Panc1 (cell line): ENCODE results near the gene CDH23.

Source experiments
- POLR2AphosphoS5 ChIP-seq: IDR thresholded peaks from 2 replicates; pipeline ENCODE4 v1.6.1; 2012; ENCODE audit warnings: mild to moderate bottlenecking, low read depth, low read length, moderate library complexity
- SIN3A ChIP-seq: IDR thresholded peaks from 2 replicates; pipeline ENCODE4 v1.6.1; 2012; ENCODE audit warnings: low read depth, mild to moderate bottlenecking, low read length, moderate library complexity, borderline replicate concordance; ENCODE audit not compliant: insufficient read depth
- TCF7L2 ChIP-seq: IDR thresholded peaks from 2 replicates; pipeline ENCODE4 v1.6.1; 2011; ENCODE audit warnings: mild to moderate bottlenecking, low read depth, low read length, inconsistent platforms
- TF ChIP-seq, protein P1 (sequence below): fragments of 450-650 bp; IDR thresholded peaks from 2 replicates; pipeline ENCODE4 v1.5.1; 2017; ENCODE audit warnings: mild to moderate bottlenecking
- TF ChIP-seq, protein P2 (sequence below), 2 experiments: IDR thresholded peaks; 2 replicates each; pipeline ENCODE4 v1.6.1; 2011 to 2012; ENCODE audit warnings: low read depth in 2 of 2, control low read depth in 1 of 2, low read length in 1 of 2, mild to moderate bottlenecking in 1 of 2, moderate library complexity in 1 of 2; ENCODE audit not compliant: insufficient read depth in 1 of 2

DNA sequence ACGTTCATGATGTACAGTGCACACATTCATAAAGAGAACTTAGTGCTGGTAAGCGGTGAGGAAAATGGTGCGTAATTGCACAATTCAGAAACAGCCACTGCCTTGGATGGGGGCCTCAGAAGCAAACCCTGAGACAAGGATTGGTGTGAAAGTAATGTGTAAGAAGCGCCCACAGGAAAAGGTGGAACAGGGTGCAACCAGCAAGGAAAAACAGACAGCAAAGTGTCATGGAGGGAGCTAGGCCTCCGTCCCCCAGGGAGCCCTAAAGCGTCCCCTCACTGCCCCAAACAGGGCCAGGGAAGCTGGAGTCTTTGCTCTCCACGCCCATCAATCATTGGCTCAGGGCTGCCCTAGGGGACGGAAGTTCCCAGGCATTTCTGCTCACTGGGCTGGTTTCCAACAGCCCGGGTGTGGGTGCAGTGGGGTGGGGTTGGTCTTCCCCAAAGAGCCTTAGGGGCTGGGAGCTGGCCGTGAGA, 332.5 kb downstream of the CDH23 start:
- TF ChIP-seq, protein P1, sequence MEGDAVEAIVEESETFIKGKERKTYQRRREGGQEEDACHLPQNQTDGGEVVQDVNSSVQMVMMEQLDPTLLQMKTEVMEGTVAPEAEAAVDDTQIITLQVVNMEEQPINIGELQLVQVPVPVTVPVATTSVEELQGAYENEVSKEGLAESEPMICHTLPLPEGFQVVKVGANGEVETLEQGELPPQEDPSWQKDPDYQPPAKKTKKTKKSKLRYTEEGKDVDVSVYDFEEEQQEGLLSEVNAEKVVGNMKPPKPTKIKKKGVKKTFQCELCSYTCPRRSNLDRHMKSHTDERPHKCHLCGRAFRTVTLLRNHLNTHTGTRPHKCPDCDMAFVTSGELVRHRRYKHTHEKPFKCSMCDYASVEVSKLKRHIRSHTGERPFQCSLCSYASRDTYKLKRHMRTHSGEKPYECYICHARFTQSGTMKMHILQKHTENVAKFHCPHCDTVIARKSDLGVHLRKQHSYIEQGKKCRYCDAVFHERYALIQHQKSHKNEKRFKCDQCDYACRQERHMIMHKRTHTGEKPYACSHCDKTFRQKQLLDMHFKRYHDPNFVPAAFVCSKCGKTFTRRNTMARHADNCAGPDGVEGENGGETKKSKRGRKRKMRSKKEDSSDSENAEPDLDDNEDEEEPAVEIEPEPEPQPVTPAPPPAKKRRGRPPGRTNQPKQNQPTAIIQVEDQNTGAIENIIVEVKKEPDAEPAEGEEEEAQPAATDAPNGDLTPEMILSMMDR, result no peak
- no peak for TF ChIP-seq SIN3A
- TF ChIP-seq POLR2AphosphoS5, result no peak
- TF ChIP-seq, protein P2, sequence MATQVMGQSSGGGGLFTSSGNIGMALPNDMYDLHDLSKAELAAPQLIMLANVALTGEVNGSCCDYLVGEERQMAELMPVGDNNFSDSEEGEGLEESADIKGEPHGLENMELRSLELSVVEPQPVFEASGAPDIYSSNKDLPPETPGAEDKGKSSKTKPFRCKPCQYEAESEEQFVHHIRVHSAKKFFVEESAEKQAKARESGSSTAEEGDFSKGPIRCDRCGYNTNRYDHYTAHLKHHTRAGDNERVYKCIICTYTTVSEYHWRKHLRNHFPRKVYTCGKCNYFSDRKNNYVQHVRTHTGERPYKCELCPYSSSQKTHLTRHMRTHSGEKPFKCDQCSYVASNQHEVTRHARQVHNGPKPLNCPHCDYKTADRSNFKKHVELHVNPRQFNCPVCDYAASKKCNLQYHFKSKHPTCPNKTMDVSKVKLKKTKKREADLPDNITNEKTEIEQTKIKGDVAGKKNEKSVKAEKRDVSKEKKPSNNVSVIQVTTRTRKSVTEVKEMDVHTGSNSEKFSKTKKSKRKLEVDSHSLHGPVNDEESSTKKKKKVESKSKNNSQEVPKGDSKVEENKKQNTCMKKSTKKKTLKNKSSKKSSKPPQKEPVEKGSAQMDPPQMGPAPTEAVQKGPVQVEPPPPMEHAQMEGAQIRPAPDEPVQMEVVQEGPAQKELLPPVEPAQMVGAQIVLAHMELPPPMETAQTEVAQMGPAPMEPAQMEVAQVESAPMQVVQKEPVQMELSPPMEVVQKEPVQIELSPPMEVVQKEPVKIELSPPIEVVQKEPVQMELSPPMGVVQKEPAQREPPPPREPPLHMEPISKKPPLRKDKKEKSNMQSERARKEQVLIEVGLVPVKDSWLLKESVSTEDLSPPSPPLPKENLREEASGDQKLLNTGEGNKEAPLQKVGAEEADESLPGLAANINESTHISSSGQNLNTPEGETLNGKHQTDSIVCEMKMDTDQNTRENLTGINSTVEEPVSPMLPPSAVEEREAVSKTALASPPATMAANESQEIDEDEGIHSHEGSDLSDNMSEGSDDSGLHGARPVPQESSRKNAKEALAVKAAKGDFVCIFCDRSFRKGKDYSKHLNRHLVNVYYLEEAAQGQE (IDR thresholded peaks at IDR 0.05; ENCODE audit: insufficient read depth in 1 of 2, low read depth in 2 of 2, low read length in 1 of 2), result no peak
- TF ChIP-seq TCF7L2, result no peak
